ENCODE results near the gene SPTLC1.
"Not testable (repeated sequence)": the region's sequence is repeated elsewhere in the genome, so short reads cannot be mapped to it uniquely, and the experiment has no call there.

SPTLC1 gene

DNA sequence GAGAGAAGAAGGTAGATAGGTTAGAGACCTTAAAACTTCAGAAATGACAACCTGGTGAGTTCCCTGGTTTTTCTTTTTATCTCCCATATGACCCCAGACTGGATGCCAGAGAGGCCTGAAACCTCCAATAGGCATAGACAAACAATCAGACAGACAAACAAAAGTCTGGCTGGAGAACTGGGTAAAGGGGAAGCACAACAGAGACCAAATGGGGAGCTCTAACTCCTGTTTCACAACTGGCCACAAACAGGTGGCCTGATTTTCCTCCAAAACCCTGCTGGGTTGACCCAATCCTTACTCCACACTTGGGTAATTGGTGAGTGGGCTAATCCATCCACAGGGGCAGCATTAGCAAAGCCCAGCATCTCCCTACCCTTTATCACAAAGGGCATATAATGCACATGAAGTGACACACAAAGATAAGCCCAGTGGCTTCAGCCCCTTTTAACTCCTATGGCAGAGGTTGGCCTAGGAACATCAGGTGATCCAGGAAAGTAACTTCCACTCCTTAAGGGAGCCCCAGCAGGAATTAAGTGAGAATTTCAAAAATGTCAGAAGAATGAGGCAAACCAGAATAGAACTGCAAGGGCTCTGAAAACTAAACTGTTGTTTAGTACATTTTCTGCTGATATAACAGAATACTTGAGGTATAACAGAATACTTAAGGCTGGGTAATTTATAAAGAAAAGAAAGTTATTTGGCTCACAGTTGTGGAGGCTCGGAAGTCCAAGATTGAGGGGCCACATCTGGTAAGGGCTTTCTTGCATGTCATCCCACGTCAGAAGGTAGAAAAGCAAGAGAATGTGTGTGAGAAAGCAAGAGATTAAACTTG, 104.3 kb downstream of the SPTLC1 start:
- H3K79me2 ChIP-seq (ENCODE audit: low read length), result no peaks in the 10 kb centered on the region
- no peak overlapping the region for H2AFZ ChIP-seq (ENCODE audit: low read depth, low read length)
- H3K4me1 ChIP-seq (ENCODE audit: low read length), result no peaks in the 10 kb centered on the region
- H3K27ac ChIP-seq (ENCODE audit: low read length), result no peak overlapping the region
- no peak overlapping the region for H3K9ac ChIP-seq (ENCODE audit: low read length)
- H4K20me1 ChIP-seq (ENCODE audit: insufficient read depth, low read length), result no peaks in the 10 kb centered on the region
- H3K4me2 ChIP-seq (ENCODE audit: low read length), result no peak overlapping the region
- H3K9me3 ChIP-seq (ENCODE audit: insufficient read depth, low read length), result no peaks in the 10 kb centered on the region
- no peaks in the 10 kb centered on the region for H3K27me3 ChIP-seq (ENCODE audit: low read depth, low read length)
- TF ChIP-seq, protein P1, sequence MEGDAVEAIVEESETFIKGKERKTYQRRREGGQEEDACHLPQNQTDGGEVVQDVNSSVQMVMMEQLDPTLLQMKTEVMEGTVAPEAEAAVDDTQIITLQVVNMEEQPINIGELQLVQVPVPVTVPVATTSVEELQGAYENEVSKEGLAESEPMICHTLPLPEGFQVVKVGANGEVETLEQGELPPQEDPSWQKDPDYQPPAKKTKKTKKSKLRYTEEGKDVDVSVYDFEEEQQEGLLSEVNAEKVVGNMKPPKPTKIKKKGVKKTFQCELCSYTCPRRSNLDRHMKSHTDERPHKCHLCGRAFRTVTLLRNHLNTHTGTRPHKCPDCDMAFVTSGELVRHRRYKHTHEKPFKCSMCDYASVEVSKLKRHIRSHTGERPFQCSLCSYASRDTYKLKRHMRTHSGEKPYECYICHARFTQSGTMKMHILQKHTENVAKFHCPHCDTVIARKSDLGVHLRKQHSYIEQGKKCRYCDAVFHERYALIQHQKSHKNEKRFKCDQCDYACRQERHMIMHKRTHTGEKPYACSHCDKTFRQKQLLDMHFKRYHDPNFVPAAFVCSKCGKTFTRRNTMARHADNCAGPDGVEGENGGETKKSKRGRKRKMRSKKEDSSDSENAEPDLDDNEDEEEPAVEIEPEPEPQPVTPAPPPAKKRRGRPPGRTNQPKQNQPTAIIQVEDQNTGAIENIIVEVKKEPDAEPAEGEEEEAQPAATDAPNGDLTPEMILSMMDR (IDR thresholded peaks at IDR 0.05; ENCODE audit: low read depth, low read length), result no peak
- no peak for TF ChIP-seq EZH2phosphoT487 (IDR thresholded peaks at IDR 0.05; ENCODE audit: low read depth)
- no peaks in the 10 kb centered on the region for H3K36me3 ChIP-seq (replicated peaks; ENCODE audit: low read depth, low read length)
- no peak overlapping the region for H3K4me3 ChIP-seq (ENCODE audit: low read length)

DNA sequence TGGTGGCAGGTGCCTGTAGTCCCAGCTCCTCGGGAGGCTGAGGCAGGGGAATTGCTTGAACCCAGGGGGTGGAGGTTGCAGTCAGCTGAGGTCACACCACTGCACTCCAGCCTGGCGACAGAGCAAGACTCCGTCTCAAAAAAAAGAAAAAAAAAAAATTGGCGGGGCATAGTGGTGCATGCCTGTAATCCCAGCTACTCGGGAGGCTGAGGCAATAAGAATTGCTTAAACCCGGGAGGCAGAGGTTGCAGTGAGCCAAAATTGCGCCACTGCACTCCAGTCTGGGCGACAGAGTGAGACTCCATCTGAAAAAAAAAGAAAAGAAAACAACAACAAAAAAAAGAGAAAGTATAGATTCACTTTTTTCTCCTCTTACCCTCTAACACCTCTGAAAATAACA, 105.0 kb downstream of the SPTLC1 start:
- not testable (repeated sequence) for H3K4me2 ChIP-seq (ENCODE audit: low read length); H3K36me3 ChIP-seq (replicated peaks; ENCODE audit: low read depth, low read length); H3K9ac ChIP-seq (ENCODE audit: low read length); H3K79me2 ChIP-seq (ENCODE audit: low read length); H3K27me3 ChIP-seq (ENCODE audit: low read depth, low read length); H3K4me3 ChIP-seq (ENCODE audit: low read length); H3K9me3 ChIP-seq (ENCODE audit: insufficient read depth, low read length); H3K27ac ChIP-seq (ENCODE audit: low read length); H2AFZ ChIP-seq (ENCODE audit: low read depth, low read length); H3K4me1 ChIP-seq (ENCODE audit: low read length); H4K20me1 ChIP-seq (ENCODE audit: insufficient read depth, low read length)

DNA sequence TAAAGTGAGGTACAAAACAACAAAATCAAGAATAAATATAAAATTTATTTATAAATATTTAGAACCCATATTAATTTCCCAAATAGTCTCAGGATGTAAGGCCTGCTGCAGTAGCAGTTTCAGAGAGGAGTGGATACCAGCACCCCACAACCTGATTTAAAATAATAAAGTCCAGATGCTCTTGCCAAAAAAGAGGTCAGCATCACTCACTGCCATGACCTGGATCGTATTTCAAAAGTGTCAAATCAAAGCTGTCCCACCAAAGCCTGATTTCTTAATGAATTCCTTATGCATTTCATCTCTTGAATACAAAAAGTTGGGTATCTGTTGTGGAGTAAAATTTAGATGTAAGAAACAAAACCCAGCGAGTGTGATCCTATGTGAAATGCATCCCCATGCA, 107.2 kb downstream of the SPTLC1 start:
- no peaks in the 10 kb centered on the region for H3K27me3 ChIP-seq (ENCODE audit: low read depth, low read length)
- H3K4me2 ChIP-seq (ENCODE audit: low read length), result no peak overlapping the region
- H4K20me1 ChIP-seq (ENCODE audit: insufficient read depth, low read length), result no peaks in the 10 kb centered on the region
- H3K4me1 ChIP-seq (ENCODE audit: low read length), result no peaks in the 10 kb centered on the region
- TF ChIP-seq EZH2phosphoT487 (IDR thresholded peaks at IDR 0.05; ENCODE audit: low read depth), result no peak
- TF ChIP-seq, protein P1 (IDR thresholded peaks at IDR 0.05; ENCODE audit: low read depth, low read length), result no peak
- no peaks in the 10 kb centered on the region for H3K79me2 ChIP-seq (ENCODE audit: low read length)
- no peak overlapping the region for H3K27ac ChIP-seq (ENCODE audit: low read length)
- no peak overlapping the region for H3K4me3 ChIP-seq (ENCODE audit: low read length)
- H3K36me3 ChIP-seq (replicated peaks; ENCODE audit: low read depth, low read length), result no peaks in the 10 kb centered on the region
- H3K9ac ChIP-seq (ENCODE audit: low read length), result no peak overlapping the region
- no peaks in the 10 kb centered on the region for H3K9me3 ChIP-seq (ENCODE audit: insufficient read depth, low read length)
- H2AFZ ChIP-seq (ENCODE audit: low read depth, low read length), result no peak overlapping the region

DNA sequence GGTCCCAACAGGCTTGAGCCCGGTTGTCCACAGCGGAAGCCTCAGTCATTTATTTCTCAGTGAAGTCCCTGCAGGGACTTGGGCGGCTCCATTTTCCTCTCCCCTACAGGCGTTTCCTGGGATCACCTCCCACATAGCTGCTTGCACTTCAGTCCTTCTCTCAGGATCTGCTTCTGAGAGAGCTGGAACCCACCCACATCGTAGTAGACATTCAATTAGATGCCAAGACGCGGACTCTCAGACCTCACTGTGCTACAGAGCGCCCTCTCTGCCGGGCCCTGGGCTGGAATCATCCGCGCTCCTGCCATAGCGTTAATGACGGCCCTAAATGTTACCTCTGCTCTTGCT, 111.2 kb downstream of the SPTLC1 start:
- no peaks in the 10 kb centered on the region for H3K79me2 ChIP-seq (ENCODE audit: low read length)
- no peaks in the 10 kb centered on the region for H4K20me1 ChIP-seq (ENCODE audit: insufficient read depth, low read length)
- TF ChIP-seq EZH2phosphoT487 (IDR thresholded peaks at IDR 0.05; ENCODE audit: low read depth), result no peak
- TF ChIP-seq, protein P1 (IDR thresholded peaks at IDR 0.05; ENCODE audit: low read depth, low read length), result no peak
- no peak overlapping the region for H3K27ac ChIP-seq (ENCODE audit: low read length)
- H3K4me2 ChIP-seq (ENCODE audit: low read length), result no peak overlapping the region
- peaks cover 14% of the 10 kb centered on the region for H3K27me3 ChIP-seq (ENCODE audit: low read depth, low read length)
- no peak overlapping the region for H3K4me3 ChIP-seq (ENCODE audit: low read length)
- no peak overlapping the region for H2AFZ ChIP-seq (ENCODE audit: low read depth, low read length)
- H3K9me3 ChIP-seq (ENCODE audit: insufficient read depth, low read length), result no peaks in the 10 kb centered on the region
- no peaks in the 10 kb centered on the region for H3K4me1 ChIP-seq (ENCODE audit: low read length)
- H3K9ac ChIP-seq (ENCODE audit: low read length), result no peak overlapping the region
- no peaks in the 10 kb centered on the region for H3K36me3 ChIP-seq (replicated peaks; ENCODE audit: low read depth, low read length)

All from OCI-LY3 (cell line).